Measurements from ENCODE around the gene DPF1. TPM values are rescaled to one million over a fixed set of nuclear protein-coding genes. Genes with fewer than 3 reads are reported as not detected.

Gene DPF1
- polyA plus RNA-seq, 1 donor = 3.7 TPM

DNA sequence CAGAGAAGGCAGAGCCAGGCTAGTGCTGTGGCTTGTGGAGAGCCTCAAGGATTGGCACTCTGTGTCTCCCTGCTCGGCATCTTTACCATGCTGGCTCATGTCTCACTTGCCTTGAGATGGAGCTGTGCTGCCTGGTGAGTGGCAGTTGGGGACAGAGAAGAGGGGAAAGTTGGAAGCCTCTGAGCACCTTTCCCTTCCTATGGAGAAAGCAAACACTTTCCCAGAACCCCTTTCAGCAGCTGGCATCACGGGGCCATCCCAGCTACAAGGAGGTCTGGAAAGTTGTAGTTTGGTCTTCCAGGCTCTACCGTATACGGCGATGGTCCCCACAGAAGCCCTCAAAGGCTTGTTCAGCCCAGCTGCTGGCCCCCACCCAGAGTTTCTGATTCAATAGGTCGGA lies 58.7 kb downstream of the DPF1 start:
- no peak for DNase-seq (ENCODE audit: low read depth)

DNA sequence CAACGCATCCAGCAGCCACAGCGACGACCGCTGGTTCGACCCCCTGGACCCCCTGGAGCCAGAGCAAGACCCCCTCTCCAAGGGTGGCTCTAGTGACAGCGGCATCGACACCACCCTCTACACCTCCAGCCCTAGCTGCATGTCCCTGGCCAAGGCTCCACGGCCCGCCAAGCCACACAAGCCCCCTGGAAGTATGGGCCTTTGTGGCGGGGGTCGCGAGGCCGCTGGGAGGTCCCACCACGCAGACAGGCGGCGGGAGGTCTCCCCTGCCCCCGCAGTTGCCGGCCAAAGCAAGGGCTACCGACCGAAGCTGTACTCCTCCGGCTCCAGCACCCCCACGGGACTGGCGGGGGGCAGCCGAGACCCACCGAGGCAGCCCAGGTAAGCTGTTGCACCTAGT lies 59.5 kb downstream of the DPF1 start:
- no peak for DNase-seq (ENCODE audit: low read depth)

GRCh38 chr19:38163419-38164290 lies 60.4 kb downstream of the DPF1 start:
- no peak for DNase-seq (ENCODE audit: low read depth)

GRCh38 chr19:38162632-38163031 lies 61.4 kb downstream of the DPF1 start:
- DNase-seq (ENCODE audit: low read depth) = no peak

DNA sequence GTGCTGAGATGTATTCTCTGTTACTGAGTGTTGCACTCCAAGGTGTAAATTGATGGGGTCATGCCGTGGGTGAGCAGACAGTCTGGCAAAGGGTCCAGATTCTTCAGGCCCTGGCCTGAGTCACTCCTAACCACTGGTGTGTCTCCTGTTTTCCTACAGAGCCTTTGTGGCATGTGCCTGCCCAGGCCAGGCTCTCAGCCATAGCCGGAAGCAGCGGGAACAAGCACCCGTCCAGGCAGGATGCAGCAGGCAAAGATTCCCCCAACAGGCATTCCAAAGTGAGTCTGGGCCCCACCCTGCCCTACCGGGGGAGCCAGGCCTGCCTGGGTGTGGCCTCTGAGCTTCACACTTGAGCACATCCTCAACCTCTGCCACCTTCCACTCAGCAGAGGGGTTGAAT lies 61.9 kb downstream of the DPF1 start:
- no peak for DNase-seq (ENCODE audit: low read depth)

Other genes starting within 250 kb of the DPF1 start
- 13.4 TPM for gene PPP1R14A, start 32.2 kb upstream of the DPF1 start, polyA plus RNA-seq (ENCODE audit: insufficient read length)
- gene SPINT2, start 40.4 kb upstream of the DPF1 start, polyA plus RNA-seq (ENCODE audit: insufficient read length) = 4.8 TPM
- gene C19orf33, start 80.0 kb upstream of the DPF1 start, polyA plus RNA-seq (ENCODE audit: insufficient read length) = not detected
- gene YIF1B, start 91.7 kb upstream of the DPF1 start, polyA plus RNA-seq (ENCODE audit: insufficient read length) = 27.4 TPM
- gene KCNK6, start 95.6 kb upstream of the DPF1 start, polyA plus RNA-seq (ENCODE audit: insufficient read length) = 2.4 TPM
- gene CATSPERG, start 111.6 kb upstream of the DPF1 start, polyA plus RNA-seq (ENCODE audit: insufficient read length) = 3.4 TPM
- gene PSMD8, start 150.3 kb upstream of the DPF1 start, polyA plus RNA-seq (ENCODE audit: insufficient read length) = 117 TPM
- 0.43 TPM for gene GGN, start 163.8 kb upstream of the DPF1 start, polyA plus RNA-seq (ENCODE audit: insufficient read length)
- 0.59 TPM for gene SPRED3, start 164.5 kb upstream of the DPF1 start, polyA plus RNA-seq (ENCODE audit: insufficient read length)
- gene FAM98C, start 178.9 kb upstream of the DPF1 start, polyA plus RNA-seq (ENCODE audit: insufficient read length) = 9.5 TPM
- gene RASGRP4, start 202.0 kb upstream of the DPF1 start, polyA plus RNA-seq (ENCODE audit: insufficient read length) = 2.3 TPM
- 572 TPM for gene RYR1, start 209.5 kb upstream of the DPF1 start, polyA plus RNA-seq (ENCODE audit: insufficient read length)